Endothelial cell of umbilical vein (primary cell): ENCODE data around the gene RGS10. TPM values are rescaled to one million over a fixed set of nuclear protein-coding genes. Genes with fewer than 3 reads are reported as not detected.

Experiments
- BruUV-seq: library from RNA; stranded (reverse); fragments of 400-500 nt; replicated peaks from 2 replicates; lab custom pipeline; 2021; lab: Mats Ljungman, UMichigan
- CTCF ChIA-PET: fragments of 300-600, 350-600 bp; sonication (Branson Sonifier 250); formaldehyde crosslinking; loops from one replicate; lab custom pipeline; 2021; ENCODE audit warnings: antibody characterized with exemption, inconsistent platforms; lab: Charles Lee
- POLR2A ChIA-PET: fragments of 300-600, 350-600 bp; sonication (Branson Sonifier 250); formaldehyde crosslinking; loops from one replicate; lab custom pipeline; 2021; ENCODE audit warnings: antibody characterized with exemption, inconsistent platforms; lab: Charles Lee
- DNase-seq: peaks from one replicate; pipeline ENCODE4 v3.0.0-alpha.2; 2011; ENCODE audit warnings: low read depth, low spot score
- FAIRE-seq: peaks from 2 replicates; lab custom pipeline; 2011; peaks lifted over from hg19 to GRCh38; lab: Jason Lieb, UNC
- H2AFZ ChIP-seq: 2 replicates; pipeline ENCODE4 v1.6.0; 2012; ENCODE audit warnings: low read depth, low read length, control low read depth, inconsistent platforms
- H3K27ac ChIP-seq: 2 replicates; pipeline ENCODE4 v1.5.1; 2011; ENCODE audit warnings: low read depth, mild to moderate bottlenecking, control low read depth, low read length, moderate library complexity; ENCODE audit not compliant: insufficient read depth
- H3K27me3 ChIP-seq, 2 experiments: 2 replicates each; pipeline versions ENCODE4 v1.6.0 to v1.6.1; 2011; ENCODE audit warnings: low read length in 2 of 2, mixed read lengths in 1 of 2; ENCODE audit not compliant: control insufficient read depth in 2 of 2, insufficient read depth in 2 of 2
- H3K36me3 ChIP-seq, 2 experiments: 2 replicates in 1 of 2; 3 replicates in 1 of 2; pipeline ENCODE4 v1.5.1; 2011; ENCODE audit warnings: low read length in 2 of 2, mild to moderate bottlenecking in 1 of 2, moderate library complexity in 1 of 2; ENCODE audit not compliant: control insufficient read depth in 2 of 2, insufficient read depth in 2 of 2; ENCODE audit errors: extremely low read depth in 1 of 2
- H3K4me1 ChIP-seq: 3 replicates; pipeline ENCODE4 v1.5.1; 2011; ENCODE audit warnings: mild to moderate bottlenecking, low read length; ENCODE audit not compliant: control insufficient read depth, insufficient read depth; ENCODE audit errors: extremely low read depth
- H3K4me2 ChIP-seq: 2 replicates; pipeline ENCODE4 v1.6.1; 2011; ENCODE audit warnings: low read length, control low read depth, mixed read lengths; ENCODE audit not compliant: insufficient read depth
- H3K4me3 ChIP-seq, 3 experiments: fragments of 200-600 bp in 1 of 3; sonication (generic), shearing (Covaris generic) in 1 of 3; replicated peaks in 1 of 3; 2 replicates each; pipeline ENCODE4 v1.5.1; 2011 to 2016; ENCODE audit warnings: control low read depth in 3 of 3, low read length in 3 of 3, mild to moderate bottlenecking in 2 of 3, inconsistent platforms in 1 of 3, low read depth in 1 of 3, moderate library complexity in 1 of 3; ENCODE audit not compliant: insufficient read depth in 1 of 3
- H3K79me2 ChIP-seq: 2 replicates; pipeline ENCODE4 v1.6.0; 2012; ENCODE audit warnings: low read length, inconsistent platforms; ENCODE audit not compliant: control insufficient read depth, insufficient read depth
- H3K9ac ChIP-seq: replicated peaks from 2 replicates; pipeline ENCODE3; 2011; ENCODE audit warnings: low read length, control low read depth; ENCODE audit not compliant: insufficient read depth; ENCODE audit errors: extremely low read depth
- H3K9me1 ChIP-seq: replicated peaks from 3 replicates; pipeline ENCODE4 v1.6.0; 2011; ENCODE audit warnings: mild to moderate bottlenecking, low read length; ENCODE audit not compliant: control insufficient read depth, insufficient read depth; ENCODE audit errors: extremely low read depth
- H3K9me3 ChIP-seq: replicated peaks from 2 replicates; pipeline ENCODE4 v1.5.1; 2012; ENCODE audit warnings: low read length, inconsistent platforms; ENCODE audit not compliant: control insufficient read depth, insufficient read depth
- H4K20me1 ChIP-seq: replicated peaks from 2 replicates; pipeline ENCODE3; 2011; ENCODE audit warnings: mild to moderate bottlenecking, low read length; ENCODE audit not compliant: control insufficient read depth, insufficient read depth; ENCODE audit errors: extremely low read depth
- CTCF ChIP-seq, 2 donors: IDR thresholded peaks; 1 replicate in 1 of 2; 2 replicates in 1 of 2; pipeline ENCODE4 v1.5.1; 2011; ENCODE audit warnings: low read length in 2 of 2, mild to moderate bottlenecking in 2 of 2, moderate library complexity in 2 of 2, control low read depth in 1 of 2, inconsistent platforms in 1 of 2, low read depth in 1 of 2; ENCODE audit not compliant: insufficient read depth in 1 of 2; ENCODE audit errors: extremely low read depth in 1 of 2
- EZH2 ChIP-seq: IDR thresholded peaks from 2 replicates; pipeline ENCODE4 v1.6.1; 2012; ENCODE audit warnings: borderline replicate concordance, low read depth, mild to moderate bottlenecking, moderate library complexity, low read length, inconsistent platforms; ENCODE audit not compliant: severe bottlenecking
- FOS ChIP-seq: IDR thresholded peaks from 2 replicates; pipeline ENCODE4 v1.6.1; 2011; ENCODE audit warnings: mild to moderate bottlenecking, low read length, moderate library complexity, borderline replicate concordance; ENCODE audit not compliant: insufficient read depth
- GATA2 ChIP-seq: IDR thresholded peaks from 2 replicates; pipeline ENCODE4 v1.7.0; 2011; ENCODE audit warnings: low read depth, mild to moderate bottlenecking, moderate library complexity, mixed read lengths, low read length; ENCODE audit not compliant: insufficient read length, insufficient read depth
- JUN ChIP-seq: IDR thresholded peaks from 2 replicates; pipeline ENCODE4 v1.6.1; 2011; ENCODE audit warnings: borderline replicate concordance, low read depth; ENCODE audit not compliant: insufficient read length, insufficient read depth
- MAX ChIP-seq: IDR thresholded peaks from 2 replicates; pipeline ENCODE4 v1.6.1; 2011; ENCODE audit not compliant: insufficient read depth, insufficient read length
- MYC ChIP-seq: IDR thresholded peaks from one replicate; pipeline ENCODE4 v1.6.1; 2011; ENCODE audit warnings: mild to moderate bottlenecking, low read depth, low read length
- POLR2A ChIP-seq: IDR thresholded peaks from 2 replicates; pipeline ENCODE4 v1.6.1; 2012; ENCODE audit warnings: low read depth, mild to moderate bottlenecking, control low read depth, low read length
- POLR2AphosphoS5 ChIP-seq: IDR thresholded peaks from 2 replicates; pipeline ENCODE4 v1.6.1; 2012; ENCODE audit warnings: low read depth, mild to moderate bottlenecking, control low read depth, low read length, moderate library complexity; ENCODE audit not compliant: insufficient read depth
- dilution Hi-C: fragments of 300-500 bp; cut with MboI; formaldehyde crosslinking; loops from one replicate; pipeline ENCODE4 v1.15.0; 2019; ENCODE audit warnings: low sequenced_read_pairs; ENCODE audit not compliant: extremely low pct_ligation_motif_present
- intact Hi-C: fragments of 100-400 bp; cut with micrococcal nuclease; formaldehyde crosslinking; loops from one replicate; pipeline ENCODE4 v1.10.0; 2022
- polyA plus RNA-seq, 4 experiments: library from polyadenylated mRNA; depleted of rRNA in 3 of 4; stranded (reverse) in 3 of 4; unstranded in 1 of 4; fragments of >200 nt; gene quantifications; 2 replicates each; pipeline versions ENCODE4 v1.2.1 to v1.2.3, GENCODE V29; 2011 to 2012; ENCODE audit warnings: missing spikeins in 1 of 4
- total RNA-seq: library from RNA; stranded (reverse); gene quantifications from 2 replicates; pipeline ENCODE4 v1.2.3, GENCODE V29; 2021

The RGS10 gene
- total and polyA plus RNA-seq, 2 donors (not counting 3 experiments of a cell fraction or from before 2014, with no cell fraction given) = 7.8 to 22.4 TPM

- no peak for DNase-seq
- H3K27me3 ChIP-seq = no peaks in the 10 kb centered on the region
- no peak for TF ChIP-seq EZH2
- no peak for TF ChIP-seq FOS
- TF ChIP-seq POLR2AphosphoS5 = no peak
- no peak for TF ChIP-seq GATA2
- no peak for TF ChIP-seq POLR2A
- no peak for TF ChIP-seq JUN
- no peak for TF ChIP-seq MYC
- no peak for TF ChIP-seq MAX
- H4K20me1 ChIP-seq = peaks cover 3% of the 10 kb centered on the region
- no peak for FAIRE-seq
- H3K27ac ChIP-seq = no peak overlapping the region
- dilution Hi-C loops (no loop called here), intact Hi-C loops (loop anchor here (10.0 kb wide), 1 partner anchor 514 kb away; no protein-coding TSS in a partner anchor)
- H3K9me3 ChIP-seq = no peaks in the 10 kb centered on the region
- no peaks in the 10 kb centered on the region for H3K4me1 ChIP-seq
- no peak overlapping the region for H3K4me3 ChIP-seq
- peaks cover 11 to 49% of the 10 kb centered on the region in 2 experiments for H3K36me3 ChIP-seq
- H2AFZ ChIP-seq = no peak overlapping the region
- POLR2A ChIA-PET = interaction anchor here (0.8 kb wide), 1 partner anchor 448 kb away, joined by 4 read pairs; no protein-coding TSS in a partner anchor
- H3K79me2 ChIP-seq = peaks cover 14% of the 10 kb centered on the region
- no peak overlapping the region for H3K9ac ChIP-seq
- no peak overlapping the region for H3K4me2 ChIP-seq
- CTCF ChIA-PET = no interaction called here
- BruUV-seq = no TSS peak
- no peaks in the 10 kb centered on the region for H3K9me1 ChIP-seq
Measured at GRCh38 chr10:119578355-119578754, 35.8 kb upstream of the RGS10 start.

GRCh38 chr10:119575991-119576390, 33.5 kb upstream of the RGS10 start:
- DNase-seq = no peak
- no peaks in the 10 kb centered on the region for H3K9me1 ChIP-seq
- no peaks in the 10 kb centered on the region for H3K9me3 ChIP-seq
- no peaks in the 10 kb centered on the region for H3K4me1 ChIP-seq
- dilution Hi-C loops (no loop called here), intact Hi-C loops (loop anchor here (10.0 kb wide), 1 partner anchor 511 kb away; no protein-coding TSS in a partner anchor)
- FAIRE-seq = no peak
- peaks cover 11 to 36% of the 10 kb centered on the region in 2 experiments for H3K36me3 ChIP-seq
- H3K27me3 ChIP-seq = no peaks in the 10 kb centered on the region
- H3K4me2 ChIP-seq = no peak overlapping the region
- H2AFZ ChIP-seq = no peak overlapping the region
- BruUV-seq = no TSS peak
- no peaks in the 10 kb centered on the region for H4K20me1 ChIP-seq
- H3K9ac ChIP-seq = no peak overlapping the region
- ChIA-PET POLR2A (no interaction called here), CTCF (interaction anchor here (1.4 kb wide), 1 partner anchor 9 kb away, joined by 4 read pairs; no protein-coding TSS in a partner anchor)
- H3K27ac ChIP-seq = no peak overlapping the region
- TF ChIP-seq CTCF (IDR thresholded peaks at IDR 0.05; ENCODE audit: extremely low read depth in 1 of 2, insufficient read depth in 1 of 2, low read depth in 1 of 2, low read length in 2 of 2) = no peak
- TF ChIP-seq GATA2 = no peak
- no peak for TF ChIP-seq MYC
- no peak for TF ChIP-seq FOS
- TF ChIP-seq POLR2AphosphoS5 = no peak
- TF ChIP-seq MAX = no peak
- no peak for TF ChIP-seq JUN
- no peak for TF ChIP-seq POLR2A
- no peak for TF ChIP-seq EZH2
- no peak overlapping the region for H3K4me3 ChIP-seq
- no peaks in the 10 kb centered on the region for H3K79me2 ChIP-seq
